SHP77 treated with DMSO at 0.1 percent for 48 hours (cell line): ENCODE measurements around the gene ZCCHC9.
"Not testable (repeated sequence)": the region's sequence is repeated elsewhere in the genome, so short reads cannot be mapped to it uniquely, and the experiment has no call there.

ENCODE experiments used
- DNase-seq: peaks from one replicate; lab custom pipeline; 2025; lab: John Stamatoyannopoulos, UW

Gene ZCCHC9

GRCh38 chr5:81301271-81302015 lies at the start of gene ZCCHC9:
Gene ZCCHC9, plus strand, starts transcription at chr5:81301587. Its CDS starts 3,171 bp downstream, at chr5:81304758.
- peak; percentile 84 for DNase-seq

DNA sequence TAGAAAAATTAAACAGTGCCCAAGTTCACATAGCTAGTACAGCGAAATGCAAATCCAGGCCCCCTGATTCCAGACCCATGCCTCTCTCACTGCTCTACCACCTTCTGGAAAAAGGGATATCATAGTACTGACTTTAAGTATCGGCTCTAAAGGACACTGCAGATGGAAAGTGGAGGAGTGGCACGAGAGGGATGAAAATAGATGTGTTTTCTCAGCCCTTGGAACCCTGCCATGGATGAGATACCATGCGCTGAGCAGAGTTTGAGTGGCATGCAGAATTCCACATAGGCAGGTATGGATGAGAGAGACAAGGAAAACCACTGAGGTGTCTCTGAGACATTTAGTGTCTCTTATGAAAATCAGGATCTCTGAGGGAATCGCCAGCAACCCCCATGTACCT lies 49.5 kb upstream of the ZCCHC9 start:
- DNase-seq, result no peak

DNA sequence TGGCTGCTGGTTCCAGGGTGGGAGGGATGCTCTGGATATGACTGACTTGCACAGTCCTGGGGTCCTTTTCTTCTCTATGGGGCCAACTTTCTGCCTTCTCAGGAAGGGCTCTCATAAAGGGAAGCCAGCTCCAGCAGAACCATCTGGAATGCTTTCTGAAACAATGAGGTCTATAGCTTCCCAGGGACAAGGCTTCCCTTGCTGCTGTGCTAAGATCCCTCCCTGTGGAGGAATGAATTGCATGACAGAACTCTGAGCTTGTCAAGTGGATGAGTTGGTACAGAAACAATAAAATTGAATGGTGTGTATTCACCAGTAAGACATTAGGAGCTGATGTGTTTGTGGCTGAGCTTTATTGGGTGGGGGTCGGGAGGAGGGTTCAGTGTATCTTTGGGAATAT lies 48.5 kb upstream of the ZCCHC9 start:
- DNase-seq, result no peak

- DNase-seq, result no peak
These were observed 47.5 kb upstream of the ZCCHC9 start for GRCh38 chr5:81253875-81254274.

DNA sequence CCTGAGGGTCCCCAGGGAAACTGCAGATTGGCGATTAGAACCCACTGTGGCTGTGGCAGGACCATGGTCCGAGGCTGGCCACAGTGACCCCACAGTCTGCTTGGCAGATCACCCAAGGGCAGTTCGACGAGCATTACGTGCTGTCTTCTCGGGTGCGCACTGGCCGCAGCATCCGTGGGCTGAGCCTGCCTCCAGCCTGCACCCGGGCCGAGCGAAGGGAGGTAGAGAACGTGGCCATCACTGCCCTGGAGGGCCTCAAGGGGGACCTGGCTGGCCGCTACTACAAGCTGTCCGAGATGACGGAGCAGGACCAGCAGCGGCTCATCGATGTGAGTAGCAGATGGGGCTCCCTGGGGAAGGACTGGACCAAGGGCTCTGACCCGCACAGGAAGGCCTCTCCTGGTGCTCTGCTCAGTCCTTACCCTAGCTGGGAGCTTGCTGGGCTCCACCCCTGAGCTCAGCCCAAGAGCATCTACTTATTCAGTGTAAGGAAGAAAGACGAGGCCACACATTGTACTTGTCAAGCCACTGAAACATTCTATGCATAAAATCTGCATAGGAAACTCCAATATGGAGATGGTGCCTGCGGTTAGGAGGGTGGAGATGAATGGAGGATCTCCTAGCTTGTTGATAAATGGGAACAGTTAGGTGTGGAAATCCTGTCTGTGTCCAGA lies 46.4 kb upstream of the ZCCHC9 start:
- DNase-seq, result no peak

DNA sequence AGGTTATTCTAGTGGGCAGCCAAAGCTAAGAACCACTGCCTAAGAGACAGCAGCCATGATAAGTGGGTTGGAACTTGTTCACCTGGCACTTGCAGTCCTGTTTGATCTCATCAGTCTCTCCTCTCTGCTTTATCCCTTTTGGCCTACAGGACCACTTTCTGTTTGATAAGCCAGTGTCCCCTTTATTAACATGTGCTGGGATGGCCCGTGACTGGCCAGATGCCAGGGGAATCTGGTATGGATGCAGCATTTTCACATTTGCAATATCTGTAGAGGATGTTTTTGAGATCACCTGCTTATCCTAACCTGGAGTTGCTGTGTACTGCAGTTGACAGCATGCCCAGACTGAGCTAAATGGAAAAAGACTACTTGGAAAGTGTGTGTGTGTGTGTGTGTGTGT lies 44.6 kb upstream of the ZCCHC9 start:
- DNase-seq, result no peak

DNA sequence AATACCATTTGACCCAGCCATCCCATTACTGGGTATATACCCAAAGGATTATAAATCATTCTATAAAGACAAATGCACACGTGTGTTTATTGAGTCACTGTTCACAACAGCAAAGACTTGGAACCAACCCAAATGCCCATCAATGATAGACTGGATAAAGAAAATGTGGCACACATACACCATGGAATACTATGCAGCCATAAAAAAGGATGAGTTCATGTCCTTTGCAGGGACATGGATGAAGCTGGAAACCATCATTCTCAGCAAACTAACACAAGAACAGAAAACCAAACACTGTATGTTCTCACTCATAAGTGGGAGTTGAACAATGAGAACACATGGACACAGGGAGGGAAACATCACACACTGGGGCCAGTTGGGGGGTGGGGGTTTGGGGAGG lies 38.6 kb upstream of the ZCCHC9 start:
- not testable (repeated sequence) for DNase-seq

DNA sequence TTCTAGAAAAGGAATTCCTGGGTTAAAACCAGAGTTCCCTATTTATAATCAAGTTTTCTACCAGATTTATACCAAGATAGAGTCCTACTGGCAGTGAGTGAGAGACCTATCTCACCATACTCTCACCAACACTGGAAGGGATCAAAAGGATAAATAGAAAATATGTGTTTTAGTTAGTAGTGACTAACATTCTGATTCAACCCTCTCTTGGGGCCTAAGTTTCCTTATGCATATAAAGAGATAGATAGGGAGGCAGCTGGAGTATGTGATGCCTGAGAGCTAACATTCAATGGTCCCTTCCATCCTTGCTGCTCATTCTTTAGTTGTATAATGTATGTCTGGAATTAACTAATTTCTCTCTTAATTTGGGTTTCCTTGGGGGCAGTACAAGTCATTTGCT lies 36.3 kb upstream of the ZCCHC9 start:
- no peak for DNase-seq

- DNase-seq, result no peak
These were observed 32.7 kb upstream of the ZCCHC9 start for GRCh38 chr5:81268521-81269196.

- DNase-seq, result no peak
These were observed 31.5 kb upstream of the ZCCHC9 start for GRCh38 chr5:81269751-81270393.

DNA sequence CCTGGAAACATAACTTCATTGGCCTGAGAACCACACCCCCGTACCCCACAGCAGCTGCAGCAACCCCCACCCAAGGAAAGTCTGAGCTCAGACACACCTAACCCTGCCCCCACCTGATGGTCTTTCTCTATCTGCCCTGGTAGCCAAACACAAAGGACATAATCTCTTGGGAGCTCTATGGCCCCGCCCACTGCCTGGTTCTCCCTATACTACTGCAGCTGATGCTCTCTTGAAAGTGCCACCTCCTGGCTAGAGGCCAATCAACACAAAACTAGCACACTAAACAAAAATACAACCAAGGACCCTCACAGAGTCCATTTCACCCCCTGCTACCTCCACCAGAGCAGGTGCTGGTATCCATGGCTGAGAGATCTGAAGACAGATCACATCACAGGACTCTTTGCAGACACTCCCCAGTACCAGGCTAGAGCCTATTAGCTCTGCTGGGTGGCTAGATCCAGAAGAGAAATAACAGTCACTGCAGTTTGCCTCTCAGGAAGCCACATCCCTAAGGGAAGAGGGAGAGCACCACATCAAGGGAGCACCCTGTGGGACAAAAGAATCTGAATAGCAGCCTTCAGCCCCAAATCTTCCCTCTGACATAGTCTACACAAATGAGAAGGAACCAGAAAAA lies 30.9 kb upstream of the ZCCHC9 start:
- peak; percentile 71 for DNase-seq

DNA sequence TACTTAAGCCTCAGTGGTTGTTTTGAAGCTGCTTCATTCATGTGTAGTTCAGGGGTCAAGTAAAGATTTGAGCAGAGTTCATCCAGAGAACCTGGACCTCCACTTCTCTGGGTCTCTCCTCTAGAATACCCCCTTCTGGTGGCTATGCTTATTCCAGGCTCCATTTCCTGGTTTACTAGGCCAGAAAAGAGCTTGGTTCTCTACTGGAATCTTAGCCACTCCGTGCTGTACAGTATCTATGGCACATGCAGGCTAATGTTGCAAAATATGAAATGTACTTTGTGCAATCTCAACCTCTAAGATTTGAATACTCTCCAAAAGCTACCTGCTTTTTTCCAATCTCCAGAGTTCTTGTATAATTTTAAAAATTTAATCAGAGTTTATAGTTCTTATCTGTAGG lies 17.4 kb upstream of the ZCCHC9 start:
- no peak for DNase-seq

DNA sequence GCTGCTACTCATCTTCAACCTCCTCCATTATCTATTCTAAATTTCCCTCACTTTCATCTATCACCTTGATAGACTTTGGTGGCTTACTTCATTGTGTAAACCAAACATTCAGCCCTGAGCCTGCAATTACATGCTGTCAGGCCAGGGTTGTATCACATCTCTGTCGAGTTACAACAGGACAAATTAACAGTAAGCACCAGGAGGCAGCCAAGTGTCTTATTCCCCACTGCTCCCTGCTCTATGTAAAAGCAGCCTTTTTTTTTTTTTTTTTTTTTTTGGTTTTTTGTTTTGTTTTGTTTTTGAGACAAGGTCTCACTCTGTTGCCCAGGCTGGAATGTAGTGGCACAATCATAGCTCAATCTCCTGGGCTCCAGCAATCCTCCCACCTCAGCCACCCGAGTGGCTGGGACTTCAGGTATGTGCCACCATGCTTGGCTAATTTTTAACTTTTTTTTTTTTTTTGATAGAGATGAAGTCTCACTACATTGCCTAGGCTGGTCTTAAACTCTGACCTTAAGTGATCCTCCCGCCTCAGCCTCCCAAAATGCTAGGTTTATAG lies 15.2 kb upstream of the ZCCHC9 start:
- no peak for DNase-seq

- DNase-seq, result no peak
These were observed 13.4 kb upstream of the ZCCHC9 start for GRCh38 chr5:81288021-81288433.

GRCh38 chr5:81290146-81290545 lies 11.2 kb upstream of the ZCCHC9 start:
- DNase-seq, result no peak

DNA sequence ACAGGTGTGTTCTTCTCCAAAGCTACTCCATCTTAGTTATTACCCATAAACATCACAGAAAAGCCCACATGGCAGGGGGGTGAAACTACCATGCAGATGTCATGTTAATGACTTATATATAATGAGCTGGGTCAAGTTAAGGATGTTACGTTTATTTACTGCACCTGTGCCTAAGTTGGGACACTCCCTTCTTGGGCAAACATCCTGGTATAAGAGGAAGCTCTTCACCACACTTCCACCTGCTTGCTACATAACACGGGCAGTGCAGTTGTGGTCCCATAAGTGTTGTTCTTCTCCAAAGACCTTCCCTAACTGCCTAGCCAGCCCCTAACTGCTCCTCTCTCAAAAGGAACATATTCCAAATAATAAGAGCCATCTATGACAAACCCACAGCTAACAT lies 9.3 kb upstream of the ZCCHC9 start:
- no peak for DNase-seq

- not testable (repeated sequence) for DNase-seq
These were observed 7.4 kb upstream of the ZCCHC9 start for GRCh38 chr5:81294021-81294420.

DNA sequence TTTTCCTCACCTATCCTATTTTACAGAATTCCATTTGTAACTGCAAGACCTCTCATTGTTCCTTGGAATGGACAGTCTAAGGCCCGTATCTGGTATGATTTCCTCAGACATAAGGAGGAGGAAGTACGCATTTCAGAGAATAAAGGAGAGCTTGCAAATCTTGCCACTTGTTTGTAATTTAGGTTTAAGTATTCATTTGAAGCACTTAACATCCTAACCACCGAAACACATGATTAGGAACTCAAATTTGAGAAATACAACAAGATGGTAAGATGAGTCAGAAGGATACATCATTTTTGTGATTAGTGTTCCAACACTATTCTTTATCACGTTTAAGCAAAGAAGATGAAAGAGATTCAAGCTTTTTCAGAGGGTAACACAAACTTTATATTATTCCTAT lies 3.9 kb upstream of the ZCCHC9 start:
- DNase-seq, result no peak

DNA sequence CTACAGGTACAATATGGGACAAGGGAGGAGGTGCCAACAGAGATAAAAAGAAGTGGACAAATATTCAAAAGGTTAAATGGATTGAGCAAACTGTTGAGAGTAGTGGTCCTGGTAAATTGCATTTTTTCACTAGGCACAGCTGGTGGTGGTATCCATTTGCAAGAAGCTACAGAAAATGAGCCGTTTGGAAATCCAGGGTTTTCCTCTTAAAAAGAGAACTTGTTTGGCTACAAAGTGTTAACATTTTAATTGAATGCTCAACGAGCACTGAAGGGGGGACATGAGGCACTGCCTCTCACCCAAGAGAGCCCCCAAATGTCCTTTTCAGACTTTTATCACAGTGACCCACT lies 491 bp upstream of the ZCCHC9 start:
- DNase-seq, result no peak

- DNase-seq, result peak; percentile 8
These were observed 1.2 kb downstream of the ZCCHC9 start for GRCh38 chr5:81302596-81302995.

DNA sequence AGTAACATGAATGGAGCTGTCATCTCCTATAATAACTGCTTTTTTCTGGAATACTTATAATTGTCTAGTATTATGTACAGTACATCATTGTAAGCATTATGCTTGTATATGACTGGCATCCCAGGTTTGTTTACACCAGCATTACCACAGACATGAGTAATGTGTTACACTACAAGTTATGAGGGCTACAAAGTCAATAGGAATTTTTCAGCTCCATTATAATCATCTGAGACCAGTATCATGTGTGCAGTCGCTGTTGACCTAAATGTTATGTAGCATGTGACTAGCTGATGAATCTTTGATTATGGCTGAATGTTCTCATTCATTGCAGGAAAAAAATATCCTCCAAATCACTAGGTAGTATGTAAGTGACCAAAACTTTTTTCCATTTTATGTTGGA lies 2.2 kb downstream of the ZCCHC9 start:
- DNase-seq, result no peak

GRCh38 chr5:81305785-81306184 lies 4.4 kb downstream of the ZCCHC9 start:
- DNase-seq, result no peak
